ENCODE measurements around the gene KRT25.

KRT25 gene, protein sequence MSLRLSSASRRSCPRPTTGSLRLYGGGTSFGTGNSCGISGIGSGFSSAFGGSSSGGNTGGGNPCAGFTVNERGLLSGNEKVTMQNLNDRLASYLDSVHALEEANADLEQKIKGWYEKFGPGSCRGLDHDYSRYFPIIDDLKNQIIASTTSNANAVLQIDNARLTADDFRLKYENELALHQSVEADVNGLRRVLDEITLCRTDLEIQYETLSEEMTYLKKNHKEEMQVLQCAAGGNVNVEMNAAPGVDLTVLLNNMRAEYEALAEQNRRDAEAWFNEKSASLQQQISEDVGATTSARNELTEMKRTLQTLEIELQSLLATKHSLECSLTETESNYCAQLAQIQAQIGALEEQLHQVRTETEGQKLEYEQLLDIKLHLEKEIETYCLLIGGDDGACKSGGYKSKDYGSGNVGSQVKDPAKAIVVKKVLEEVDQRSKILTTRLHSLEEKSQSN

DNA sequence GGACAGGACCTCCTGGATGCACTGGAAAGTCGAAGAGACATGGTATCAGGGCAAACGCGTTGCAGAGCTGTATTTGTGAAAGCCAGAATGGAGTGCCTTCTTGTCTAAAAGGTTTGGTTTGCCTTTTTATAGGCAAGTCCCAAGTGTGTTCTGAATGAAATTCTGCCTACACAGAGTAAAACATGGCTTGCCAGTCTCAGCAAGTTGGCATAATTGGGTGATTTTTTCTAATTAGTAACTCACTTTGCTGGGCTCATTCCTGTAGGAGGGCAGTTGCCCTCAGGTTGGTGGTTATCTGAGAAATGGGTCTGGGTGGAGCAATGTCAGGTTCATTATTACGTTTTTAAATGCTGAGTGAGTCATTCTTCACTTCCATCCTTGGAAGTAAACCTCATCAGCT, at the start of gene KRT25:
TSS of gene KRT25 (minus strand) at position 101 of the 400 bp plus-strand sequence. CDS start at position 41, 60 bp downstream.
- no peak for DNase-seq (ENCODE audit: low spot score)

DNA sequence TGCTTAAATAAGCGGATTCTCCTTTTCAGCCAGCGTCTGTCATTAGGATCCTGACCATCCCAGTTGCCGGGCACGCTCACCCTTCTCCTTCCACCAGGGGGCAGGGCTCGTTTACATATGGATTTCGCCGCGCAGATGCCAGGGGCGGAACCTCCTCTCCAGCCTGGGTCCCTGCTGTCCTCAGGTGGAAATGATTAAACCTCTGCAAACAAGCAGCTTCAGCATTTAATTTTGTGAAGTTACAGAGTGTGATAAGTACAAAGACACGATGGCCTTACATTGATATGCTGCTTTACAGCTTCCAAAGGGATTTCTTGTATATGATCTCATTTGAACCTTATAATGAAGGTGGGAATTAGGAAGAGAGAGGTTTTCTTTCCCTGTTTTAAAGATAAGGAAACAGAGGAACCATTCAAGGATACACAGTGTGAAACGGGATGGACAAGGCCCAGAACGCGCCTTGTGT, 48.5 kb upstream of the KRT25 start:
- DNase-seq (ENCODE audit: low spot score): peak; percentile 69

DNA sequence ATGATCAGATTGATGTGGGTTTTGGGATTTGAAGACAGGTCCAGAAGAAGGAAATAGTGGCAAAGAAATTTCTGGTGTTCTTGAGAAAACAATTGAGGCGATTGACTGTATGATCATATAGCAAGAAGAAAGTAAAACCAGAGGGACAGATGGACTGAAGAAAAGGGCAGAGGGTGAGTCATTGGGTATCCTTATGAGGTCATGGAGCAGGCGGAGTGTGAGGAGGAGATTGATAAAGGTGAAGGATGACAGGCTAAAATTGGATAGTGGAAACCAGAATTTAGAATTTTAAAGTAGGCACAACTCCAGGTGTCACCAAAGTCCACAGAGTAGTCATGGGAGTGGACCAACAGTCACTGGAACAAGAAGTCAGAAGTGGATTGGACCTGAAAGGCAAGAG, 46.0 kb upstream of the KRT25 start:
- no peak for DNase-seq (ENCODE audit: low spot score)

DNA sequence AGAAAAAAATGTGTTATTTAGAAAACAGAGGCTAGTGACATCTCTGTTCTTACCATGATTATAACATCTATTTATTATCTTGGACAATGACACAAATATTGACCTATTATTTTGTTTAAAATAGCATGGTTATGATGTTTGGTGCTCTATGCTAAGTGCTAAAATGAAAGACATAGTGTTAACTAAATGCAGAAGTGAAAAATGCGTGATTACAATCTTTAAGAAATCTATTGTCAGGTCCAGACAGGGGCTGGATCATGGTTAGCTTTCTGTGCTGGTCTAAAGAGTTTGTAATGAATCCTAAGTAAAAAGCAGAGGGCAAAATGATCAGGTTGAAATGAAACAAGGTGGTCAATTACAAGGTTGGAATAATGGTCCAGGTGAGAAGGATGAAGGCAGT, 45.2 kb upstream of the KRT25 start:
- DNase-seq (ENCODE audit: low spot score): no peak

DNA sequence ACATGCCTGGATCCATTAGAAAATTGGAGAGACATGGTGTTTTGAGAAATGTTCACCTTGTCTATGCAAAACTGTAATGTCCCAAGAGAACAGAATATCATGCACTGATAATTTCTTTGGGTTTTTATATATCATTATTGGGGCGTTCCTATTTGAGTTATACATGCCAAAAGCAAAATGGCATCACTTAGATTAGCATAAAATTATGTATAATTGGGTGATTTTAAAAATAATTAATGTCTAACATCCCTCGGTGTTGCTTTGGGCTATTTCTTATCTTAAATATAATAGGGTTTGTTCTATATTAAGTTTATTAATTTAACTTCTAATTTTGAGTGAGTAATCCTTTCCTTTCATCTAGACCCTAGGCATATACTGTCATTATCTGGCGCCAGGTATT, 44.7 kb upstream of the KRT25 start, which contains the start of gene KRT28:
TSS of gene KRT28 (minus strand) at position 101 of the 400 bp plus-strand sequence. CDS start at position 35, 66 bp downstream.
- no peak for DNase-seq (ENCODE audit: low spot score)

DNA sequence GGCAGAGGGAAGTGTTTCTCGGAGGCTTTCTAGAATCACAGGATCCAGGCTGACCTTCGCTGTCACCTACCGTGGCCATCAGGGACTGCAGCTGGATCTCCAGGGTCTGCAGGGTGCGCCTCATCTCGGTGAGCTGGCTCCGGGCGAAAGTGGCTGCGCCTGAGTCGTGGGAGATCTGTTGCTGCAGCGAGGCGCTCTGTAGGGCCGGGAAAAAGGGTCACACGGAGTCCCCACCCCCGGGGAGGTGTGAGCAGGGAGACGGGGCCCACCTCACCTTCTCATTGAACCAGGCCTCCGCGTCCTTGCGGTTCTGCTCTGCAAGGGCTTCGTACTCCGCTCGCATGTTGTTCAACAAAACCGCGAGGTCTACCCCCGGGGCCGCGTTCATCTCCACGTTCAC, 41.7 kb upstream of the KRT25 start:
- DNase-seq (ENCODE audit: low spot score): no peak

DNA sequence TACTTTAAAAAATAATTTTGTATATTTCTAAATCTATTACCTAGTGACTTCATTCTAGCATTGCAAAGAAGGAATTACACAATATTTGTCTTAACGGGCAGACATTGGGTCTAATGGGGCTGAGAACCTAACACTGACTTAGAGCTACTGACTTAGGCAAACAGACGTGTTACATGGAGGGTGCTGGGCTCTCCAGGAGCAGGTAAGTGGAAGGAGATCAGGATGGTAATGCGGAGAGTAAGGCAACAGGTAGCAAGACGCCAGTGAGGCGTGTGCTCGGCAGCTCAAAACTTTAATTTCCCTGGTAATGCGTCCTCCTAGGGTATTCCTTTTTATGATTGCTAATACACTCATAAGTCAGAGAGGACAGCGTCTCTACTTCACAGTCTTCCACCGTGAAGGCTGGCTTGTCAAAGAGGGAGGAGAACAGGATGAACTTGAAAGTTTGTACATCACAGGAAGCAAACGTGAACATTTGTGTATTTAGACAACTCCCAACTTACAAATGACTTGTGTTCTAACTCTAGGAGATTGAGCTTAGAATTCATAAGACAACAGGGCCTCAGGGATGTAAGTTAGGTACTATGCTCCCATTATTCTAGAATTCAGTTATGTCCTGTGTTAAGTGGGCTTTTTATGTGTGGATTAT, 40.0 kb upstream of the KRT25 start:
- DNase-seq (ENCODE audit: low spot score): no peak

DNA sequence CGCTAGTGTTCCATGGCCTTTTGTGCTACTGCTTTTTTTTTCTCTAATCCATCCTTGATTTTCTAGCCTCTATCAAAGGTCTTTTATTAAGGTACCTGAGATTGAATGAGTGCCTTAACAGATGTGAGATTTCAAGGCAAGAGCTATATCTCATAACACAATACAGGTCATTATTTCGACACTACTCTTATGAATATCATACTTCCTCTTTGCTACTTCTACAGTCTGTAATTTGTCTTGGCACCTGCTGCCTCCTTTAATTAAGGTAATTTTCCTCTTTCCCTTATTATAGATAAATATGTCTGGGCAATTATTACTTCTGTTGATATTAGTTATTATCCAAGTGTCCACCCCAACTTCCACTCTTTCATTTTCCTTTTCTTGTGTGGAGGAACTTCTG, 39.3 kb upstream of the KRT25 start:
- no peak for DNase-seq (ENCODE audit: low spot score)

DNA sequence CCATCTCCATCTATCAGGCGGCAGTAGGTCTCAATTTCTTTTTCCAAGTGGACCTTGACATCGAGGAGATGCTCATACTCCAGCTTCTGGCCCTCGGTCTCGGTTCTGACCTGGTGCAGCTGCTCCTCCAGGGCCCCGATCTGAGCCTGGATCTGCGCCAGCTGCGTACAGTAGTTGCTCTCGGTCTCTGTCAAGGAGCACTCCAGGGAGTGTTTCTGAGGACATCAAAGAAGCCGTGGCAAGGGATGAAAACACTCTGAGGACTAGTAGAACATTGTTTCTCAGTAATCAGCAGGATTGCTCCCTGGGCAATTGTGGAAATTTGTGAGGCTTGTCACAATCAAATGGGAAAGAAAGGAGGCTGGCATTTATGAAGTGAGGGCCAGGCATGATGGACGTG, 38.7 kb upstream of the KRT25 start:
- no peak for DNase-seq (ENCODE audit: low spot score)

DNA sequence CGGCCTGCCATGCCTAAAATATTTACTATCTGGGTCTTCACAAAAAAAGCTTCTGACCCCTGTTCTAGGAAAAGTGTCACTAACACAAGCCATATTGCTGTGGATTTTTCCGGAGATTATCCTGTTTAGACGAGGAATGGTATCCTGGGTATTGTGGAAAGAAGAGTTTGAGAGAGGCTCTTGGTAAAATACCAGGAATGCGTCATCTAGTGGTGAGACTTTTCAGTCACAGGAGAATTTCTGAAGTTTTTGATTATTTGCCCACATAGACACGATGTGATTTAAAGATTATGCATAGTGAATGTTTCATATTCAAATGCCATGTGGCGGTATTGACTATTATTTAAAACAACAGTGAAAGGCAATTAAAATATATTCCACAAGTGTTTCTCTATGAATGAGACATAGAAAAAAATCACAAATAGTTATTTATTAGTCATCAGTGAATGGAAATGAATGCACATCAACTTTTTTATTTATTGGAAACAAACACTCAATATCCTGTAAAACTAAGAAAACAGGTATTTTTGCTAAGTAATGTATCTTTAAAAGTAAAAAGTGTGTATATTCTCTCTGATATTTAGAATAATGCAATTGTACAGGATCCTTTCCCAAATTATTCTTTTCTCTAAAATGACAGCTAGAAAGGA, 36.8 kb upstream of the KRT25 start:
- no peak for DNase-seq (ENCODE audit: low spot score)

DNA sequence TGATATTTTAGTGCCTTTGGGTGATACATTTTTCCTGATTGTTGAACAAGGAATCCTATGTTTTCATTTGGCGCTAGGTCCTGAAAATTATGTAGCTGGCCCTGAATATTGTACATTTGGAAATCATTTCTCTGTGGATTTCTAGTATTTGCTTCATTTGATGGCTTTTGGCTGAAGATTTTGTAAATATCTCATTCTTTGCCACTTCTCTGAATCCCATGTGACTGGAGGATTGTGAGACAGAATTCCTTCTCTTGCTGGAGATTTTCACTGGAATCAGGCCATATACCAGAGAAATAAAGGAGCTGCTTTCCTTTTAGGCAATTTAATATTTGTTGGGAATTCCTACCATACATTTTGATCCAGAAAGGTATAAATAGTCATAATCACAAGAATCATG, 36.0 kb upstream of the KRT25 start:
- no peak for DNase-seq (ENCODE audit: low spot score)

DNA sequence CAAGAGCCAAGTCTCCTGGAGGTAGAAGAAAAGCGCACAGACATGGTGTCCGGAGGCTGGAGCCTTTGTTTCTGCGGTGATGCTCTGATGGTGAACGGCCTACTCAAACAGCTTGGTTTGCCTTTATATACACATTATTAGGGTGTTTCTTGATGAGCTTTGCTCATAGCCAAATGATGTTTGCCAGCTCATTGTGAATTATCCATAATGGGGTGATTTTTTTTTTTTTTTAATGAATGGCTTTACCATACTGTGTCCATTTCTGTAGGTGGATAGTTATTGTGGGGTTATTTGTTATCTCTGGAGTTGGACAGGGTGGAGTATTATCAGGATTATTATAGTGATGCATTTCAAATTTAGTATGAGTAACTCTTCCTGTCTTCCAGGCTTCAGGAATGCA, 27.3 kb upstream of the KRT25 start, which contains the start of gene KRT27:
TSS of gene KRT27 (minus strand) at position 101 of the 400 bp plus-strand sequence. CDS start at position 44, 57 bp downstream.
- DNase-seq (ENCODE audit: low spot score): no peak

DNA sequence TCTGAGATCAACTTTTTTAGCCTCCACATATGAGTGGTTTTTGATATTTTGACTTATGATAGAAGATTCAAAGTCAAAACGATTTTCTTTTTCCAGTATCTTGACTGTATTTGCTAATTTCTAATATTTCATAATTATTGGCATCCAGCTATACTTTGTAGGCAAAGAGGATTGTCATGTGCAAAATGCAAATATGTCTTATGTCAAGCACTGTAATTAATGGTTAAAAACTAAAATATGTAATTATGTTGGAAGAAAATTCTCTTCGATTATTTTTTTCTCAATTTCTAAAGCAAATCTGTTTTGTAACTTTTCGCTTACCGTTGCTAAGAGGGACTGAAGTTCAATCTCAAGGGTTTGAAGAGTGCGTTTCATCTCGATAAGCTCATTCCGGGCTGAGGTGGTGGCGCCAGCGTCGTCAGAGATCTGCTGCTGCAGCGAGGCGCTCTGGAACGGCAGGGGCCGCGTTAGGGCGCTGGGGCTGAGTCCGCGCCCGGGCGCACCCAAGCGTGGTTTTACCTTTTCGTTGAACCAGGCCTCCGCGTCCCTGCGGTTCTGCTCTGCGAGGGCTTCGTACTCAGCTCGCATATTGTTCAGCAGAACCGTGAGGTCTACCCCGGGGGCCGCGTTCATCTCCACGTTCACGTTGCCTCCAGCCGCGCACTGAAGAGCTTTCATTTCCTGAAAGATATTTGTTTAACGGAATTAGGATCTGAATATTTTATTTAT, 24.2 kb upstream of the KRT25 start:
- DNase-seq (ENCODE audit: low spot score): no peak

DNA sequence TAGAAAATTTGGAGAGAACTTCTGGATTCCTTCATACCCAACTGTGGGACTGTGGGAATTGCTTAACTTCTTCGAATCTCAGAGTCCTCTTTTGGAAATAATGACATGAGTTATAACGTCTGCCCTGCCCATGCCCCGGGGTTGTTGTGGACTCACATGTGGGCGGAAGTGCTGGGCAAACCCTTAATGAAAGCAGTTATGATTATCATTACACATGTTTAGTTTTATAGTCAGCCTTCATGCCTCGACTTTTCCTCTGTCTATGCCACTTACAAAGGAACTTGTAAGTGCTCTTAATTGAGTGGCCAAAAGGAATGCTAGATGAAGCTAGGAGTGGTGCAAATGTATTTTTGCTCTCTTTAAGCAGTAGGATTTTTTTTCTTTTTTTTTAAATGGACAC, 23.3 kb upstream of the KRT25 start:
- no peak for DNase-seq (ENCODE audit: low spot score)

DNA sequence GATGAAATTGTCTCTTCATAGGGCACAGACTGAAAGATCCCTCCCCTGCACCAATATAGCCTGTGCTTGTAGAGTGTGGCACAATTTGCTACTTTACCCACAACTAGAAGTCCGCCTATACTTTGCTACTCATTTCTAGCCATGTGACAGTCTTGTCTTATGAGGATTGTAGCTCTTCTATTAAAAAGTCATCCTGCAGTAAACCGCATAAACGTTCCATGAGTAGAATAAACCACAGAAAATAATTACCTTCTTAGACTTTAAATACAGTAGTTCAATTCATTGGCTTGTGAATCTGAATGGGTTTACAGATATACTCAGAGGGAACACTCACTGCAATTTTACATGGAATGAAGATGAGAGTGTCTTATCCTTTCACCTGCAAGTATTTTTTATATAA, 22.8 kb upstream of the KRT25 start:
- DNase-seq (ENCODE audit: low spot score): no peak

DNA sequence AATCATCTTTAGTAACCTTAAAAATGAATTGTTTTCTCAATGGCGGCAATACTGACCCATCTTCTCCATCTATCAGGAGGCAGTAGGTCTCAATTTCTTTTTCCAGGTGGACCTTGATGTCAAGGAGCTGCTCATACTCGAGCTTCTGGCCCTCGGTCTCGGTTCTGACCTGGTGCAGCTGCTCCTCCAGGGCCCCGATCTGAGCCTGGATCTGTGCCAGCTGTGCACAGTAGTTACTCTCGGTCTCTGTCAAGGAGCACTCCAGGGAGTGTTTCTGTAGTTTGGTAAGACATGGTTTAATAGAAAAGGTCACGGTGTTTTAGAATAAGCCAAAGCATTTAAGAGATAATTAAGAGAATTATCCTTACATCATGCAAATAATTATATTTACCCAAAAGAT, 22.3 kb upstream of the KRT25 start:
- no peak for DNase-seq (ENCODE audit: low spot score)

DNA sequence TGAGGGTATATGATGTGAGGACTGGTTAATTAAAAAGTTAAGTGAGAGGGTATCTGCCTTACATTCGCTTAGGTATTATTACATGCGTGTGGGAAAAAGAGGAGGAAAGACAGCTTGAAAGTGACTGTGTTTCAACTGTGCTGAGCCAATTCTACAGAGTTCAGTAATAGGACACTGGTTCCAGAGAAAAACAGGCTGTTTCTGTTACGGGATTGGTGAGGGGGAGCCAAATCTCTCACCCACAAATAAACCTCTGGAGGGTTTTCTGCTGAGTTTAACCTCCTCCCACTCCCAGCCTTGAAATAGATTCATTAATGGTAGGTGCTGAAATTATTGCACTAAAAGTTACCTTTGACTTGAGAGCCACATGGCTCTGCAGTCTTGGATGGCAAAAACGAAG, 20.8 kb upstream of the KRT25 start:
- DNase-seq (ENCODE audit: low spot score): no peak

DNA sequence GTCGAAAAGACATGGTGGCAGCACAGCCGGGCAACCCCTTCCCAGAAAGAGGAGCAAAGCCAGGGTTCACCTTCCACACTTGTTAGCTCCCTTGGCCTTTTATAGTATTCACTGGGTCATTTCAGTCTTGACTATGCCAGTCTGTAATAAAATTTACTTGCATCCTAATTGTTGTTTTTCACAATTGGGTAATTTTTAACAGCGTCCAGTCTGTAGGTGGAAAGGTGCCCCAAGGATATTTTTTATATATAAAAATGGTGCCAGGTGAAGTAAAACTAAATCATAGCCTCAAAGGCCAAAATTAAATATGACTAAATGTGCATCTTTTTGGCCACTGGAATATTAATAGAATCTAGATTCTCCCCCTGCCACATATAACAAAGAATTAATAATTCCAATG, 17.0 kb upstream of the KRT25 start, which contains the start of gene KRT26:
TSS of gene KRT26 (minus strand) at position 101 of the 400 bp plus-strand sequence. CDS start at position 13, 88 bp downstream.
- DNase-seq (ENCODE audit: low spot score): no peak

DNA sequence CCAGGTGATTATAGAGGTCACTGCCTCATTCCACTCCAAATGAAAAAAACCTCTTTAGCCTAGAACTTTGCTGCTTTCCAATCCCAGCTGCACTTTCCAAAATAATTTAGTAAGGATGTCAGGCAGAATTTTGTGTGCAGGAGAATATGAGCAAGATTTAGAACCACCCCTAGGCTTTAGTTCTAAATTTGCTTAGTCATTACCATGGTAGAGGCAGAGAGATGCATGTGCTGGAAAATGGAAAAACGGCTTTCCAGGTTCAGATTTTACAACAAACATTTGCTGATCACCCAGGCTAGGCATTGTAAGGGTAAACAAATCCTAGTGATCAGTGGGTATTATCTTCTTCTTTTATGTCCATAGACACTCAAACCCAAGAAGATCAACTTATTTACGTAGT, 10.5 kb upstream of the KRT25 start:
- no peak for DNase-seq (ENCODE audit: low spot score)

DNA sequence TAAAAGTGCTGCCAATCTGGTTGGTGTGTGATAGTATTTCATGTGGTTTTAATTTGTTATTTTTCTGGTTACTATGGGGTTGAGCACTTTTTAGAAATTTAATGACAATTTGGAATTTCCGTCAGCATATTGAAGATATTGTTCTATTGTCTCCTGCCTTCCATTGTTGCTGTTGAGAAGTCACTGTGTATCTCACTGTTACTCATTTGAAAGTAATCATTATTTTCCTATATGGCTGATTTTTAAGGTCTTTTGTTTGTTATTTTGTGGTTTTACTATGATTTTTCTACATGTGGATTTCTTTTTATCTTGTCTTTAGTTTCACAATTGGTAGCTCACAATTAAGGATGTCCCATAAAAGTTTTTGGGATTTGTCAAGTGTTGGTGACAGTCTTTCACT, 8.6 kb upstream of the KRT25 start:
- DNase-seq (ENCODE audit: low spot score): no peak

DNA sequence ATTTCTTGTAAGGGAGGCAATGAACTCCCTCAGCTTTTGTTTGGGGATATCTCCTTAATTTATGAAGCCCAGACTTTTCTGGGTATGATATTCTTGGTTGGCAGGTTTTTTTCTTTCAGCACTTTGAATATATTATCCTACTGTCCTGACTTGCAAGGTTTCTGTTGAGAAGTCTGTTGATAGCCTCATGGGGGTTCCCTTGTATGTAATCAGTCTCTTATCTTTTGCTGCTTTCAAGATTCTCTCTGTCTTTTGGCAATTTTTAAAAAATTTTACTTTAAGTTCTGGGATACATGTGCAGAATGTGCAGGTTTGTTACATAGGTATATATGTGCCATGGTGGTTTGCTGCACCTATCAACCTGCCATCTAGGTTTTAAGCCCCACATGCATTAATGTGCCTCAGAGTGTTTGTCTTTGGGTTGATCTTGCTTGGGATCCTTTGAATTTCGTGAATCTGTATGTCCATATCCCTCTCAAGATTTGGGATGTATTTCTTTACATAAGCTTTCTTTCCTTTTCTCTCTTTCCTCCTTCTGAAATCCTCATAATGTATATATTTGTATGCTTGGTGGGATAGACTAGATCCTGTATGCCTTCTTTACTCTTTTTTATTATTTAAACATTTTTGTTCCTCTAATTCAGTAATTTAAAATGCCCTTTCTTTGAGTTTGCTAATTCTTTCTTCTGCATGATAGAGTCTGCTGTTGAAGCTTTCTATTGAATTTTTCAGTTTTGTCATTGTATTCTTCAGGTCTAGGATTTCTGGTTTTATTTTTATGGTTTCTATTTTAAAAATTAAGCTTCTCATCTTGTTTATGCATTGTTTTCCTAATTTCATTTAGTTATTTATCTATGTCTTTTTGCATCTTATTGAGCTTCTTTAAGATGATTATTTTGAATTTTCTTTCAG, 5.2 kb upstream of the KRT25 start:
- no peak for DNase-seq (ENCODE audit: low spot score)

Measured in CD4-positive, alpha-beta T cell treated with Interleukin-15 for 4 hours (primary cell).